Central memory CD4-positive, alpha-beta T cell (primary cell): ENCODE results near the gene NAA40.

Experiments used
- DNase-seq: peaks from one replicate; pipeline ENCODE4 v3.0.0; 2022

Gene NAA40

GRCh38 chr11:63993100-63993499, 54.3 kb downstream of the NAA40 start:
- no peak for DNase-seq

- DNase-seq = no peak
These were observed 55.2 kb downstream of the NAA40 start for GRCh38 chr11:63993993-63994392.

GRCh38 chr11:63996512-63996911, 57.7 kb downstream of the NAA40 start:
- no peak for DNase-seq

GRCh38 chr11:63997104-63997700, 58.4 kb downstream of the NAA40 start:
- DNase-seq = no peak

- DNase-seq = no peak
These were observed 59.1 kb downstream of the NAA40 start for GRCh38 chr11:63997801-63998337.

- no peak for DNase-seq
These were observed 60.0 kb downstream of the NAA40 start for GRCh38 chr11:63998558-63999348.

GRCh38 chr11:63999349-64000025, 60.7 kb downstream of the NAA40 start:
- peak; percentile 48 for DNase-seq

GRCh38 chr11:64000026-64000739, 61.4 kb downstream of the NAA40 start:
- peak; percentile 74 for DNase-seq

GRCh38 chr11:64000740-64001483, 62.1 kb downstream of the NAA40 start:
- no peak for DNase-seq

GRCh38 chr11:64001484-64002420, 63.0 kb downstream of the NAA40 start:
- DNase-seq = no peak

GRCh38 chr11:64003807-64004589, 65.2 kb downstream of the NAA40 start:
- DNase-seq = no peak

- DNase-seq = no peak
These were observed 65.8 kb downstream of the NAA40 start for GRCh38 chr11:64004590-64004984.

GRCh38 chr11:64005691-64006090, 66.9 kb downstream of the NAA40 start:
- DNase-seq = no peak

- no peak for DNase-seq
These were observed 67.6 kb downstream of the NAA40 start for GRCh38 chr11:64006398-64006797.
